Left renal cortex interstitium (tissue), 4 donors: ENCODE results near the gene SERPINB4. TPM values are rescaled to one million over a fixed set of nuclear protein-coding genes. Genes with fewer than 3 reads are reported as not detected.

ENCODE experiments used
- polyA plus RNA-seq, 4 donors: library from polyadenylated mRNA; unstranded; fragments of 120-200 nt; gene quantifications; one replicate each; pipeline ENCODE4 v1.2.1, GENCODE V29; 2013; ENCODE audit not compliant: insufficient read length in 4 of 4

The SERPINB4 gene
- polyA plus RNA-seq, 4 donors = 0.08 TPM; not detected in 2

Other genes with a start within 250 kb of the SERPINB4 start
- gene VPS4B, start 221.8 kb downstream of the SERPINB4 start, polyA plus RNA-seq = 10 to 100 TPM; 55.0 to 66.2 (median 59.4) TPM
- not detected for gene SERPINB5, start 167.3 kb downstream of the SERPINB4 start, polyA plus RNA-seq
- not detected for gene SERPINB12, start 101.9 kb downstream of the SERPINB4 start, polyA plus RNA-seq
- gene SERPINB13, start 56.9 kb downstream of the SERPINB4 start, polyA plus RNA-seq = not detected
- gene SERPINB3, start 17.6 kb upstream of the SERPINB4 start, polyA plus RNA-seq = under 1 TPM in 2 of 4 donors, not detected in 2; 0.13 TPM
- gene SERPINB11, start 58.7 kb upstream of the SERPINB4 start, polyA plus RNA-seq = not detected
- gene SERPINB7, start 131.2 kb upstream of the SERPINB4 start, polyA plus RNA-seq = under 1 TPM; 0.20 to 0.65 (median 0.54) TPM
- gene SERPINB2, start 243.4 kb upstream of the SERPINB4 start, polyA plus RNA-seq = under 1 TPM; 0.09 to 0.27 (median 0.14) TPM